Liver (tissue), 9 donors: ENCODE measurements around the gene EMILIN3. TPM values are rescaled to one million over a fixed set of nuclear protein-coding genes. Genes with fewer than 3 reads are reported as not detected.

Experiments
- DNase-seq: peaks from one replicate; pipeline ENCODE4 v3.0.0-alpha.2; 2017; ENCODE audit warnings: low spot score
- H3K27ac ChIP-seq, 2 donors: one replicate each; pipeline ENCODE4 v1.7.0; 2013; ENCODE audit warnings: inconsistent platforms in 2 of 2, low read length in 2 of 2, control low read depth in 1 of 2, low read depth in 1 of 2, mild to moderate bottlenecking in 1 of 2
- H3K27me3 ChIP-seq, 4 donors: one replicate each; pipeline versions ENCODE4 v1.6.1 to v1.7.0; 2013; ENCODE audit warnings: low read length in 3 of 4, inconsistent platforms in 1 of 4, mild to moderate bottlenecking in 1 of 4, moderate library complexity in 1 of 4; ENCODE audit not compliant: control insufficient read depth in 4 of 4, insufficient read depth in 4 of 4
- H3K36me3 ChIP-seq, 4 donors: one replicate each; pipeline versions ENCODE4 v1.6.1 to v1.7.0; 2013; ENCODE audit warnings: low read length in 3 of 4, mild to moderate bottlenecking in 3 of 4, low read depth in 1 of 4, moderate library complexity in 1 of 4; ENCODE audit not compliant: control insufficient read depth in 4 of 4, insufficient read depth in 3 of 4
- H3K4me1 ChIP-seq, 4 donors: one replicate each; pipeline versions ENCODE4 v1.6.1 to v1.7.0; 2013; ENCODE audit warnings: low read length in 3 of 4, mild to moderate bottlenecking in 3 of 4, moderate library complexity in 1 of 4; ENCODE audit not compliant: control insufficient read depth in 4 of 4, insufficient read depth in 4 of 4
- H3K4me3 ChIP-seq, 3 donors: one replicate each; pipeline versions ENCODE4 v1.6.1 to v1.7.0; 2013; ENCODE audit warnings: low read length in 3 of 3, control low read depth in 1 of 3, low read depth in 1 of 3, mild to moderate bottlenecking in 1 of 3
- H3K9ac ChIP-seq, 2 donors: one replicate each; pipeline ENCODE4 v1.7.0; 2013; ENCODE audit warnings: low read length in 2 of 2, mild to moderate bottlenecking in 2 of 2, moderate library complexity in 2 of 2, control low read depth in 1 of 2, low read depth in 1 of 2
- H3K9me3 ChIP-seq, 4 donors: one replicate each; pipeline versions ENCODE4 v1.6.1 to v1.7.0; 2013; ENCODE audit warnings: low read length in 3 of 4; ENCODE audit not compliant: control insufficient read depth in 4 of 4
- CTCF ChIP-seq: fragments of 150-350 bp; IDR thresholded peaks from 2 replicates; pipeline ENCODE4 v1.5.1; 2017; ENCODE audit warnings: improper control_type of control experiment, low read depth, low read length; ENCODE audit not compliant: missing input control
- EGR1 ChIP-seq, 2 donors: IDR thresholded peaks; 2 replicates each; pipeline ENCODE4 v1.6.1; 2016 to 2018; ENCODE audit warnings: antibody characterized with exemption in 2 of 2, low read depth in 2 of 2
- FOXA2 ChIP-seq: IDR thresholded peaks from 2 replicates; pipeline ENCODE4 v1.6.1; 2016; ENCODE audit warnings: antibody characterized with exemption
- GABPA ChIP-seq, 2 donors: IDR thresholded peaks in 1 of 2; conservative IDR thresholded peaks in 1 of 2; 2 replicates each; pipeline ENCODE4 v1.6.1; 2016; ENCODE audit warnings: antibody characterized with exemption in 2 of 2, mild to moderate bottlenecking in 1 of 2, moderate library complexity in 1 of 2
- HNF4A ChIP-seq, 2 donors: conservative IDR thresholded peaks; 2 replicates each; pipeline ENCODE4 v1.6.1; 2016; ENCODE audit warnings: antibody characterized with exemption in 2 of 2, mild to moderate bottlenecking in 2 of 2
- JUND ChIP-seq, 2 donors: IDR thresholded peaks; 2 replicates each; pipeline ENCODE4 v1.6.1; 2016; ENCODE audit warnings: antibody characterized with exemption in 2 of 2
- MAX ChIP-seq: IDR thresholded peaks from 2 replicates; pipeline ENCODE4 v1.6.1; 2016; ENCODE audit warnings: antibody characterized with exemption
- NR2F2 ChIP-seq: IDR thresholded peaks from 2 replicates; pipeline ENCODE4 v1.6.1; 2016; ENCODE audit warnings: antibody characterized with exemption
- REST ChIP-seq: IDR thresholded peaks from 2 replicates; pipeline ENCODE4 v1.6.1; 2016; ENCODE audit warnings: antibody characterized with exemption, mild to moderate bottlenecking
- RXRA ChIP-seq, 2 donors: IDR thresholded peaks; 2 replicates each; pipeline ENCODE4 v1.6.1; 2017 to 2018; ENCODE audit warnings: antibody characterized with exemption in 2 of 2, mild to moderate bottlenecking in 1 of 2
- SP1 ChIP-seq: IDR thresholded peaks from 2 replicates; pipeline ENCODE4 v1.6.1; 2018; ENCODE audit warnings: antibody characterized with exemption, mild to moderate bottlenecking
- YY1 ChIP-seq: IDR thresholded peaks from 2 replicates; pipeline ENCODE4 v1.6.1; 2016; ENCODE audit warnings: antibody characterized with exemption, mild to moderate bottlenecking
- WGBS: extraction: QIAGEN DNeasy Blood & Tissue Kit; methylation state at CpG from one replicate; pipeline ENCODE4 v1.1.7; 2013; 5-methylcytosine and 5-hydroxymethylcytosine counted together
- polyA plus RNA-seq, 2 donors: library from polyadenylated mRNA; stranded (reverse) in 1 of 2; unstranded in 1 of 2; fragments of 200-250 nt in 1 of 2; fragments of >200 nt in 1 of 2; fragmentation: Nextera tagmentation in 1 of 2; extraction: Ambion mirVana in 1 of 2; gene quantifications; one replicate each; pipeline versions ENCODE4 v1.2.1 to v1.2.3, GENCODE V29; 2013 to 2015
- total RNA-seq, 2 donors: library from RNA; depleted of rRNA; stranded (reverse); fragments of >200 nt; gene quantifications; one replicate each; pipeline ENCODE4 v1.2.3, GENCODE V29; 2014
- donor health status: healthy.
- donor health status: healthy.
- donor health status: healthy.
- donor health status: healthy.
- donor health status: healthy.

The EMILIN3 gene
- total and polyA plus RNA-seq, 4 donors, result 0.05 to 0.79 (median 0.17) TPM; not detected in 1

- no peak for DNase-seq
- TF ChIP-seq NR2F2 (no peak), GABPA (IDR thresholded peaks at IDR 0.05 in 1 of 2, conservative IDR thresholded peaks at IDR 0.05 in 1 of 2) (no peak), JUND (IDR thresholded peaks at IDR 0.05) (no peak), YY1 (no peak), CTCF (no peak), HNF4A (conservative IDR thresholded peaks at IDR 0.05) (no peak), MAX (no peak), SP1 (no peak), RXRA (IDR thresholded peaks at IDR 0.05) (no peak), REST (no peak), FOXA2 (no peak), EGR1 (IDR thresholded peaks at IDR 0.05; ENCODE audit: low read depth in 2 of 2) (no peak)
- WGBS, result 51% methylated on average over 13 of the region's 13 CpGs
- H3K9me3 ChIP-seq, result no peaks in the 10 kb centered on the region
- H3K4me3 ChIP-seq, result no peak overlapping the region
- H3K36me3 ChIP-seq, result no peaks in the 10 kb centered on the region
- H3K27ac ChIP-seq, result no peak overlapping the region
- no peak overlapping the region for H3K9ac ChIP-seq
- peaks cover 0 to 18% (median 6%) of the 10 kb centered on the region in 4 donors for H3K27me3 ChIP-seq
- H3K4me1 ChIP-seq, result peaks cover 0 to 12% (median 7%) of the 10 kb centered on the region in 4 donors
These were observed 726 bp upstream of the EMILIN3 start for GRCh38 chr20:41367393-41367695.

- 7% methylated on average over 76 of the region's 76 CpGs for WGBS
These were observed 657 bp downstream of the EMILIN3 start for GRCh38 chr20:41365777-41366545.

More at GRCh38 chr20:41365777-41366545, 657 bp downstream of the EMILIN3 start:
- DNase-seq, result no peak
- Histone ChIP-seq H3K9ac (no peak overlapping the region), H3K27ac (no peak overlapping the region), H3K36me3 (no peaks in the 10 kb centered on the region), H3K27me3 (peaks cover 0 to 18% (median 6%) of the 10 kb centered on the region in 4 donors), H3K9me3 (no peaks in the 10 kb centered on the region), H3K4me1 (peaks cover 0 to 12% (median 7%) of the 10 kb centered on the region in 4 donors), H3K4me3 (peak overlapping the region in 1 of 3 donors; percentile 40)
- no peak for TF ChIP-seq FOXA2
- TF ChIP-seq REST, result no peak
- TF ChIP-seq EGR1 (IDR thresholded peaks at IDR 0.05; ENCODE audit: low read depth in 2 of 2), result no peak
